Stomach (tissue), 9 donors: Measurements from ENCODE around the gene SLC7A11. TPM values are rescaled to one million over a fixed set of nuclear protein-coding genes. Genes with fewer than 3 reads are reported as not detected.

ENCODE experiments used
- DNase-seq, 2 donors: peaks; one replicate each; pipeline versions ENCODE4 v3.0.0 to v3.0.0-alpha.2; 2013 to 2019
- H3K27ac ChIP-seq, 5 donors: fragments of 200-600 bp in 4 of 5; sonication (generic) in 4 of 5; one replicate each; pipeline ENCODE4 v1.5.1; 2013 to 2019; ENCODE audit warnings: mild to moderate bottlenecking in 1 of 5, moderate library complexity in 1 of 5
- H3K27me3 ChIP-seq, 3 donors: fragments of 200-600 bp; sonication (generic); one replicate each; pipeline ENCODE4 v1.5.1; 2017 to 2019; ENCODE audit warnings: mixed run types in 1 of 3
- H3K36me3 ChIP-seq, 4 donors: fragments of 200-600 bp; sonication (generic); 1 replicate in 3 of 4; 2 replicates in 1 of 4; pipeline ENCODE4 v1.5.1; 2016 to 2019
- H3K4me1 ChIP-seq, 4 donors: fragments of 200-600 bp; sonication (generic); one replicate each; pipeline ENCODE4 v1.5.1; 2016 to 2019
- H3K4me3 ChIP-seq, 4 donors: fragments of 200-600 bp; sonication (generic) in 3 of 4; one replicate each; pipeline ENCODE4 v1.5.1; 2016 to 2019; ENCODE audit warnings: mild to moderate bottlenecking in 1 of 4
- H3K9me3 ChIP-seq, 4 donors: fragments of 200-600 bp; sonication (generic); one replicate each; pipeline ENCODE4 v1.5.1; 2016 to 2019
- CTCF ChIP-seq, 7 experiments: fragments of 450-650 bp in 4 of 7; fragments of 200-600 bp in 3 of 7; sonication (generic) in 3 of 7; IDR thresholded peaks; one replicate each; pipeline ENCODE4 v1.5.1; 2016 to 2019; ENCODE audit warnings: antibody characterized with exemption in 7 of 7, control low read depth in 2 of 7, mild to moderate bottlenecking in 1 of 7
- EP300 ChIP-seq: sonication (generic); formaldehyde crosslinking; IDR thresholded peaks from one replicate; pipeline ENCODE4 v1.6.1; 2017; ENCODE audit warnings: antibody characterized with exemption
- POLR2A ChIP-seq, 4 donors: fragments of 450-650 bp; IDR thresholded peaks; one replicate each; pipeline ENCODE4 v1.6.1; 2016; ENCODE audit warnings: antibody characterized with exemption in 4 of 4, control low read depth in 2 of 4, mild to moderate bottlenecking in 1 of 4, moderate library complexity in 1 of 4
- POLR2AphosphoS5 ChIP-seq, 3 donors: sonication (generic); formaldehyde crosslinking; IDR thresholded peaks; one replicate each; pipeline ENCODE4 v1.6.1; 2016; ENCODE audit warnings: antibody characterized with exemption in 3 of 3
- WGBS, 5 donors: extraction: QIAGEN DNeasy Blood & Tissue Kit in 3 of 5; methylation state at CpG; one replicate each; pipeline versions ENCODE4 v1.1.5 to v1.1.7; 2013 to 2018; 5-methylcytosine and 5-hydroxymethylcytosine counted together
- intact Hi-C: fragments of 100-400 bp; cut with DNase I; formaldehyde crosslinking; loops from one replicate; pipeline ENCODE4 v1.15.1; 2023; ENCODE audit warnings: low total_unique reads
- polyA plus RNA-seq, 3 donors: library from polyadenylated mRNA; stranded (reverse); fragments of 200-250 nt; gene quantifications; one replicate each; pipeline ENCODE4 v1.2.3, GENCODE V29; 2013
- total RNA-seq, 5 donors: library from RNA; depleted of rRNA; stranded (reverse); fragments of >200 nt; gene quantifications; one replicate each; pipeline versions ENCODE4 v1.1.0 to v1.2.3, GENCODE V29; 2014 to 2016
- donor health status: healthy with polysubstance abuse.
- donor health status: Bipolar disorder and iron deficiency.
- donor health status: healthy.

SLC7A11 gene
- total and polyA plus RNA-seq, 8 donors: 0.50 to 15.8 (median 2.3) TPM; not detected in 1

DNA sequence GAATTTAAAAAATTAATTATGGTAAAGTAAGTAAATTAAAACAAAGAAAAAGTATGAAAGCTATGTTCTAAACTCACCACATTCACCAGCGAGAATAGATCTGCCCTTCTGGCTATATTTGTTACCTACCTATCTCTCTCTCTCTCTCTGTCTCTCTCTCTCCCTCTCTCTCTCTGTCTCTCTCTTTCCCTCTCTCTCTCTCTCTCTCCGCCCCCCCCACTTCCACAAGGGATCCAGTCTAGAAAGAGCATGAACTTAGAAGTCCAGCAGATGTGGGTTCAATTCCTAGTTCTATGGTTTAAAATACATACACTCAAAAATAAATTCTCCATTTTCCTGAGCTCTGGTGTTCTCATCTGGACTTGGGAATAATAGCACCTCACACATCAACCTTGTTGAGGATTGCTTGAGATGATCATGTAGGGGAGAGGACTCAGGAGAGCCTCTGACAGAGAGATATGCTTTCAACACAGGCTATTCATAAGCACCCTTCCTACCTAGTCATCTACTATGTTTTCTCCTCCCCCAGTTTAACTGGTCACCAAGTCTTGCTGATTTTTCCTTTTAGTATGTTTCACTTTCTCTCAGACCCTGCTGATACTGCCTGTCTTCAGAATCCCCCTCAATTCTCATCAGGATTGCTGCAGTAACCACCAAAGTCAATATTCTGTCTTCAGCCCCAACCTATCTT lies 64.7 kb downstream of the SLC7A11 start:
- Histone ChIP-seq H3K27ac (no peak overlapping the region), H3K36me3 (peaks cover 0 to 12% (median 3%) of the 10 kb centered on the region in 4 donors), H3K27me3 (no peaks in the 10 kb centered on the region), H3K4me1 (peaks cover 0 to 24% (median 12%) of the 10 kb centered on the region in 4 donors), H3K9me3 (no peaks in the 10 kb centered on the region), H3K4me3 (no peak overlapping the region)
- TF ChIP-seq POLR2AphosphoS5 (IDR thresholded peaks at IDR 0.05): no peak
- TF ChIP-seq CTCF (IDR thresholded peaks at IDR 0.05): no peak
- TF ChIP-seq EP300: no peak
- no peak for TF ChIP-seq POLR2A (IDR thresholded peaks at IDR 0.05)
- intact Hi-C loops: loop anchor here (10.0 kb wide), 1 partner anchor 143 kb away; no protein-coding TSS in a partner anchor
- DNase-seq: no peak
- WGBS, 5 donors: 78 to 96% (median 88%) methylated on average over 2 of the region's 2 CpGs

DNA sequence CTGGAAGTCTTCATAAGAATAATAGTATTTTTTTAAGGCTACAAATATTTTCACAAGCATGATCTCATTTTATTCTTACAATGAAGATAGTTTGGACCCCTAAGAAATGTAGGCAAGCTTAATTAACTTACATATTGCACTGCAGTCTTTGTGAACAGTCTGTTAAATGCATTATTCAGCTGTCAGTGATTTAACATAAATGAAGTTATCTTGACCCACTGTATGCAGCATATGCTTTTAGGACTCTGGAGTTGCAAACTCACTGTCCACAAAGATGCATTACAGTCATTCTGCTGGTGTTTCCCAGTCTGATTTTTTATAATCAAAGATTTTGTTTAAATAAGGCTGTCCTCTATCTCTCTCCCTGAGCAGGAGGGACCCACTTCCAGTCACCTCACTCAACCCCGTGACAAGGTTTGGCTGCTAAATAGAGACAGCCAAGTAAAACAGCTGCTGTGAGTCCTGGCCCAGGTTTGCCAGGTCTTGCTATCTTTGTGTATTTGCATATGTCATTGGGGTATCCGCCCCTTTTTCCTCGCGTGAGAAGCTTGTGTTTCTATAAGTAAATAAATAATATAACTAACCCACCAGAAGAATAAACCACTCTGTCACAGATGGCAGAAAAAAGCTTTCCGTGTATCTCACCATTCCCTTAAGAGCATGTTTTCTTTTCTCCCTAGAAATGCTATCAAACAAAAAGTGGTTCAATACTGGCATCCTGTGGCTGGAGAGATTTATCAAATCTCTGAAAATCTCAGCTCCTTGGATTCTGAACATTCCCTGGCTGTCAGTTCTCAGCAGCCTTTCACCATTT lies 67.0 kb downstream of the SLC7A11 start:
- no peak for TF ChIP-seq EP300
- peak in 1 of 3 donors; percentile 25 for TF ChIP-seq POLR2AphosphoS5 (IDR thresholded peaks at IDR 0.05)
- no peaks in the 10 kb centered on the region for H3K27me3 ChIP-seq
- no peak overlapping the region for H3K4me3 ChIP-seq
- peaks cover 0 to 7% (median 3%) of the 10 kb centered on the region in 4 donors for H3K36me3 ChIP-seq
- peak overlapping the region in 1 of 5 donors; percentile 4 for H3K27ac ChIP-seq
- peak; percentile 64 to 77 for DNase-seq
- 12 to 41% (median 16%) methylated on average over 5 of the region's 5 CpGs for WGBS, 5 donors
- H3K9me3 ChIP-seq: no peaks in the 10 kb centered on the region
- peaks cover 0 to 10% (median 7%) of the 10 kb centered on the region in 4 donors for H3K4me1 ChIP-seq
- intact Hi-C loops: loop anchor here (10.0 kb wide), 1 partner anchor 140 kb away; no protein-coding TSS in a partner anchor

GRCh38 chr4:138164208-138164607 lies 77.9 kb downstream of the SLC7A11 start:
- Histone ChIP-seq H3K9me3 (no peaks in the 10 kb centered on the region), H3K4me1 (no peaks in the 10 kb centered on the region), H3K27me3 (no peaks in the 10 kb centered on the region), H3K4me3 (no peak overlapping the region), H3K27ac (no peak overlapping the region), H3K36me3 (no peaks in the 10 kb centered on the region)
- DNase-seq: no peak
- no peak for TF ChIP-seq CTCF (IDR thresholded peaks at IDR 0.05)
- intact Hi-C loops: no loop called here
- WGBS, 5 donors: 93 to 100% (median 96%) methylated on average over 1 of the region's 1 CpG

- Histone ChIP-seq H3K27ac (no peak overlapping the region), H3K4me3 (no peak overlapping the region), H3K9me3 (no peaks in the 10 kb centered on the region), H3K36me3 (no peaks in the 10 kb centered on the region), H3K27me3 (no peaks in the 10 kb centered on the region), H3K4me1 (no peaks in the 10 kb centered on the region)
- TF ChIP-seq CTCF (IDR thresholded peaks at IDR 0.05) (no peak), POLR2AphosphoS5 (IDR thresholded peaks at IDR 0.05) (no peak), EP300 (no peak), POLR2A (IDR thresholded peaks at IDR 0.05) (no peak)
- 95 to 100% (median 98%) methylated on average over 2 of the region's 2 CpGs for WGBS, 5 donors
- DNase-seq: no peak
- intact Hi-C loops: no loop called here
These were observed 79.0 kb downstream of the SLC7A11 start for GRCh38 chr4:138163171-138163570.
